ENCODE measurements around the gene UBFD1. TPM values are rescaled to one million over a fixed set of nuclear protein-coding genes. Genes with fewer than 3 reads are reported as not detected.

UBFD1 gene
- total and polyA plus RNA-seq, 10 of the 15 experiments (the other 5 are each of a cell fraction or from before 2014, with no cell fraction given) = 7.3 to 48.5 (median 32.1) TPM

- TF ChIP-seq, protein P1, sequence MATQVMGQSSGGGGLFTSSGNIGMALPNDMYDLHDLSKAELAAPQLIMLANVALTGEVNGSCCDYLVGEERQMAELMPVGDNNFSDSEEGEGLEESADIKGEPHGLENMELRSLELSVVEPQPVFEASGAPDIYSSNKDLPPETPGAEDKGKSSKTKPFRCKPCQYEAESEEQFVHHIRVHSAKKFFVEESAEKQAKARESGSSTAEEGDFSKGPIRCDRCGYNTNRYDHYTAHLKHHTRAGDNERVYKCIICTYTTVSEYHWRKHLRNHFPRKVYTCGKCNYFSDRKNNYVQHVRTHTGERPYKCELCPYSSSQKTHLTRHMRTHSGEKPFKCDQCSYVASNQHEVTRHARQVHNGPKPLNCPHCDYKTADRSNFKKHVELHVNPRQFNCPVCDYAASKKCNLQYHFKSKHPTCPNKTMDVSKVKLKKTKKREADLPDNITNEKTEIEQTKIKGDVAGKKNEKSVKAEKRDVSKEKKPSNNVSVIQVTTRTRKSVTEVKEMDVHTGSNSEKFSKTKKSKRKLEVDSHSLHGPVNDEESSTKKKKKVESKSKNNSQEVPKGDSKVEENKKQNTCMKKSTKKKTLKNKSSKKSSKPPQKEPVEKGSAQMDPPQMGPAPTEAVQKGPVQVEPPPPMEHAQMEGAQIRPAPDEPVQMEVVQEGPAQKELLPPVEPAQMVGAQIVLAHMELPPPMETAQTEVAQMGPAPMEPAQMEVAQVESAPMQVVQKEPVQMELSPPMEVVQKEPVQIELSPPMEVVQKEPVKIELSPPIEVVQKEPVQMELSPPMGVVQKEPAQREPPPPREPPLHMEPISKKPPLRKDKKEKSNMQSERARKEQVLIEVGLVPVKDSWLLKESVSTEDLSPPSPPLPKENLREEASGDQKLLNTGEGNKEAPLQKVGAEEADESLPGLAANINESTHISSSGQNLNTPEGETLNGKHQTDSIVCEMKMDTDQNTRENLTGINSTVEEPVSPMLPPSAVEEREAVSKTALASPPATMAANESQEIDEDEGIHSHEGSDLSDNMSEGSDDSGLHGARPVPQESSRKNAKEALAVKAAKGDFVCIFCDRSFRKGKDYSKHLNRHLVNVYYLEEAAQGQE (IDR thresholded peaks at IDR 0.05; ENCODE audit: low read depth, low read length) = no peak
- TF ChIP-seq, protein P2, sequence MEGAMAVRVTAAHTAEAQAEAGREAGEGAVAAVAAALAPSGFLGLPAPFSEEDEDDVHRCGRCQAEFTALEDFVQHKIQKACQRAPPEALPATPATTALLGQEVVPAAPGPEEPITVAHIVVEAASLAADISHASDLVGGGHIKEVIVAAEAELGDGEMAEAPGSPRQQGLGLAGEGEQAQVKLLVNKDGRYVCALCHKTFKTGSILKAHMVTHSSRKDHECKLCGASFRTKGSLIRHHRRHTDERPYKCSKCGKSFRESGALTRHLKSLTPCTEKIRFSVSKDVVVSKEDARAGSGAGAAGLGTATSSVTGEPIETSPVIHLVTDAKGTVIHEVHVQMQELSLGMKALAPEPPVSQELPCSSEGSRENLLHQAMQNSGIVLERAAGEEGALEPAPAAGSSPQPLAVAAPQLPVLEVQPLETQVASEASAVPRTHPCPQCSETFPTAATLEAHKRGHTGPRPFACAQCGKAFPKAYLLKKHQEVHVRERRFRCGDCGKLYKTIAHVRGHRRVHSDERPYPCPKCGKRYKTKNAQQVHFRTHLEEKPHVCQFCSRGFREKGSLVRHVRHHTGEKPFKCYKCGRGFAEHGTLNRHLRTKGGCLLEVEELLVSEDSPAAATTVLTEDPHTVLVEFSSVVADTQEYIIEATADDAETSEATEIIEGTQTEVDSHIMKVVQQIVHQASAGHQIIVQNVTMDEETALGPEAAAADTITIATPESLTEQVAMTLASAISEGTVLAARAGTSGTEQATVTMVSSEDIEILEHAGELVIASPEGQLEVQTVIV (IDR thresholded peaks at IDR 0.05; ENCODE audit: borderline replicate concordance, partially characterized antibody) = peak; percentile 62
- TF ChIP-seq, protein P3, sequence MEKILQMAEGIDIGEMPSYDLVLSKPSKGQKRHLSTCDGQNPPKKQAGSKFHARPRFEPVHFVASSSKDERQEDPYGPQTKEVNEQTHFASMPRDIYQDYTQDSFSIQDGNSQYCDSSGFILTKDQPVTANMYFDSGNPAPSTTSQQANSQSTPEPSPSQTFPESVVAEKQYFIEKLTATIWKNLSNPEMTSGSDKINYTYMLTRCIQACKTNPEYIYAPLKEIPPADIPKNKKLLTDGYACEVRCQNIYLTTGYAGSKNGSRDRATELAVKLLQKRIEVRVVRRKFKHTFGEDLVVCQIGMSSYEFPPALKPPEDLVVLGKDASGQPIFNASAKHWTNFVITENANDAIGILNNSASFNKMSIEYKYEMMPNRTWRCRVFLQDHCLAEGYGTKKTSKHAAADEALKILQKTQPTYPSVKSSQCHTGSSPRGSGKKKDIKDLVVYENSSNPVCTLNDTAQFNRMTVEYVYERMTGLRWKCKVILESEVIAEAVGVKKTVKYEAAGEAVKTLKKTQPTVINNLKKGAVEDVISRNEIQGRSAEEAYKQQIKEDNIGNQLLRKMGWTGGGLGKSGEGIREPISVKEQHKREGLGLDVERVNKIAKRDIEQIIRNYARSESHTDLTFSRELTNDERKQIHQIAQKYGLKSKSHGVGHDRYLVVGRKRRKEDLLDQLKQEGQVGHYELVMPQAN (conservative IDR thresholded peaks at IDR 0.05) = peak; percentile 97
- TF ChIP-seq, protein P4, sequence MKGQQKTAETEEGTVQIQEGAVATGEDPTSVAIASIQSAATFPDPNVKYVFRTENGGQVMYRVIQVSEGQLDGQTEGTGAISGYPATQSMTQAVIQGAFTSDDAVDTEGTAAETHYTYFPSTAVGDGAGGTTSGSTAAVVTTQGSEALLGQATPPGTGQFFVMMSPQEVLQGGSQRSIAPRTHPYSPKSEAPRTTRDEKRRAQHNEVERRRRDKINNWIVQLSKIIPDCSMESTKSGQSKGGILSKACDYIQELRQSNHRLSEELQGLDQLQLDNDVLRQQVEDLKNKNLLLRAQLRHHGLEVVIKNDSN (IDR thresholded peaks at IDR 0.05; ENCODE audit: borderline replicate concordance, extremely low read length, insufficient read depth, low read depth, low read length) = peak; percentile 88
- TF ChIP-seq ZNF274 (IDR thresholded peaks at IDR 0.05; ENCODE audit: insufficient read depth, insufficient read length) (no peak), CREM (IDR thresholded peaks at IDR 0.05; ENCODE audit: low read depth) (peak; percentile 94), NFIC (IDR thresholded peaks at IDR 0.05; ENCODE audit: low read depth, low read length) (no peak), HDAC6 (IDR thresholded peaks at IDR 0.05; ENCODE audit: unreplicated experiment) (no peak), NR2C2 (IDR thresholded peaks at IDR 0.05; ENCODE audit: borderline replicate concordance, control insufficient read depth, insufficient read length, low read depth) (no peak), ASH2L (IDR thresholded peaks at IDR 0.05; ENCODE audit: borderline replicate concordance, low read depth) (no peak), HCFC1 (IDR thresholded peaks at IDR 0.05; ENCODE audit: low read length) (no peak; the same call in none of the 2 replicates), IRF4 (IDR thresholded peaks at IDR 0.05; ENCODE audit: low read depth, low read length) (no peak), GABPA (IDR thresholded peaks at IDR 0.05; ENCODE audit: low read depth) (peak; percentile 86), BRCA1 (IDR thresholded peaks at IDR 0.05; ENCODE audit: low read depth, low read length) (no peak), YBX1 (IDR thresholded peaks at IDR 0.05) (no peak), NBN (IDR thresholded peaks at IDR 0.05) (peak; percentile 84), NR2C1 (IDR thresholded peaks at IDR 0.05) (peak; percentile 74)
- TF ChIP-seq, protein P5, sequence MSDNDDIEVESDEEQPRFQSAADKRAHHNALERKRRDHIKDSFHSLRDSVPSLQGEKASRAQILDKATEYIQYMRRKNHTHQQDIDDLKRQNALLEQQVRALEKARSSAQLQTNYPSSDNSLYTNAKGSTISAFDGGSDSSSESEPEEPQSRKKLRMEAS (IDR thresholded peaks at IDR 0.05; ENCODE audit: low read depth, low read length) = peak; percentile 98
- TF ChIP-seq, protein P6, sequence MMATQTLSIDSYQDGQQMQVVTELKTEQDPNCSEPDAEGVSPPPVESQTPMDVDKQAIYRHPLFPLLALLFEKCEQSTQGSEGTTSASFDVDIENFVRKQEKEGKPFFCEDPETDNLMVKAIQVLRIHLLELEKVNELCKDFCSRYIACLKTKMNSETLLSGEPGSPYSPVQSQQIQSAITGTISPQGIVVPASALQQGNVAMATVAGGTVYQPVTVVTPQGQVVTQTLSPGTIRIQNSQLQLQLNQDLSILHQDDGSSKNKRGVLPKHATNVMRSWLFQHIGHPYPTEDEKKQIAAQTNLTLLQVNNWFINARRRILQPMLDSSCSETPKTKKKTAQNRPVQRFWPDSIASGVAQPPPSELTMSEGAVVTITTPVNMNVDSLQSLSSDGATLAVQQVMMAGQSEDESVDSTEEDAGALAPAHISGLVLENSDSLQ (IDR thresholded peaks at IDR 0.05) = peak; percentile 97
Measured at GRCh38 chr16:23556881-23557778, at the start of gene UBFD1, which contains the start of gene EARS2 (continued).
